GM12875 (cell line): Measurements from ENCODE around the gene LSM11.

ENCODE experiments used
- H3K4me3 ChIP-seq: one replicate; pipeline ENCODE4 v1.5.1; 2011; ENCODE audit warnings: low read depth, low read length, control low read depth
- TF ChIP-seq, protein P1 (sequence below): IDR thresholded peaks from 2 replicates; pipeline ENCODE4 v1.5.1; 2011; ENCODE audit warnings: low read depth, mild to moderate bottlenecking, control low read depth, inconsistent platforms, low read length, moderate library complexity, borderline replicate concordance; ENCODE audit not compliant: insufficient read depth

The LSM11 gene

DNA sequence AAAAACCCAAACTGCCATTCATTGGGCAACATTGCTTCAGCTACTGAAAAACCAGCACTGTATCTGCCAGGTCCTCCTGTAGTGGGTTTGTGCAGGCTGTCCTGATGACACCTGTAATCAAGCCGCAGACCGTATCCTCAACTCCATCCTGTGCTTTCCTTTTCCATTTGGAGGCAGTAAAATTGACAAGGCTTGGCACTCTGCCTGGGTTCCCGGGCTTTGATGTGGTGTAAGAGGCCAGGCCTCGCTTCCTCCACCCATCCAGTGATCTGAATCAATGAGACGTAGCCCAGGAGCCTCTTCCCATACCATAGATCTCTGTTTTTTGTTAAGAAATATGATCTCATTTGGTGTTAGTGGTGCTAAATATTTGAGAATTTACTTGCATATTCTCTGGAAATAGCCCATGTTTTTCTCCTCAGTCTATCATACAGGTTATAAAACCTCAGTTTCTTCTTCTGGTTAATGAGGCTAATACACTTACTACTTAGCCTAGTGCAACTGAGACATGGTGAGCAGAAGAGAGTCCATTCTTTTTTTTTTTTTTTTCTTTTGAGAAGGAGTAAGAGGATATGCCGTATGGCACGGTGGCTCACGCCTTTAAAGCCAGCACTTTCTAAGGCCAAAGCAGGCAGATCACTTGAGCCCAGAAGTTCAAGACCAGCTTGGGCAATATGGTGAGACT is 34.8 kb downstream of the LSM11 start:
- TF ChIP-seq, protein P1, sequence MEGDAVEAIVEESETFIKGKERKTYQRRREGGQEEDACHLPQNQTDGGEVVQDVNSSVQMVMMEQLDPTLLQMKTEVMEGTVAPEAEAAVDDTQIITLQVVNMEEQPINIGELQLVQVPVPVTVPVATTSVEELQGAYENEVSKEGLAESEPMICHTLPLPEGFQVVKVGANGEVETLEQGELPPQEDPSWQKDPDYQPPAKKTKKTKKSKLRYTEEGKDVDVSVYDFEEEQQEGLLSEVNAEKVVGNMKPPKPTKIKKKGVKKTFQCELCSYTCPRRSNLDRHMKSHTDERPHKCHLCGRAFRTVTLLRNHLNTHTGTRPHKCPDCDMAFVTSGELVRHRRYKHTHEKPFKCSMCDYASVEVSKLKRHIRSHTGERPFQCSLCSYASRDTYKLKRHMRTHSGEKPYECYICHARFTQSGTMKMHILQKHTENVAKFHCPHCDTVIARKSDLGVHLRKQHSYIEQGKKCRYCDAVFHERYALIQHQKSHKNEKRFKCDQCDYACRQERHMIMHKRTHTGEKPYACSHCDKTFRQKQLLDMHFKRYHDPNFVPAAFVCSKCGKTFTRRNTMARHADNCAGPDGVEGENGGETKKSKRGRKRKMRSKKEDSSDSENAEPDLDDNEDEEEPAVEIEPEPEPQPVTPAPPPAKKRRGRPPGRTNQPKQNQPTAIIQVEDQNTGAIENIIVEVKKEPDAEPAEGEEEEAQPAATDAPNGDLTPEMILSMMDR, result no peak
- H3K4me3 ChIP-seq, result no peak overlapping the region

DNA sequence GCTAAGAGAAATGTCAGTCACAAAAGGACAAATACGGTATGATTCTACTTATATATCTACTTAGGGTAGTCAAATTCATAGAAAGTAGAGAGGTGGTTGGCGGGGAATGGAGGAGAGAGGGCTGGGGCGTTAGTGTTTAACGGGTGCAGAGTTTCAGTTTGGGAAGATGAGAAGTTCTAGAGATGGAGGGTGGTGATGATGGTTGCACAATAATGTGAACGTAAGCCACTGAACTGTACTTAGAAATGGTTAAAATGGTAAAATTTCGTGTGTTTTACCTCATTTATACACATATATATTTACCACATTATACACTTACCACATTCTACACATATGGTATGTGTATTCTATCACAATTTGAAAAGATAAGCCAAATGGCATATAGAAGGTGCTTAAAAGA is 35.7 kb downstream of the LSM11 start:
- H3K4me3 ChIP-seq, result no peak overlapping the region
- TF ChIP-seq, protein P1, result no peak

DNA sequence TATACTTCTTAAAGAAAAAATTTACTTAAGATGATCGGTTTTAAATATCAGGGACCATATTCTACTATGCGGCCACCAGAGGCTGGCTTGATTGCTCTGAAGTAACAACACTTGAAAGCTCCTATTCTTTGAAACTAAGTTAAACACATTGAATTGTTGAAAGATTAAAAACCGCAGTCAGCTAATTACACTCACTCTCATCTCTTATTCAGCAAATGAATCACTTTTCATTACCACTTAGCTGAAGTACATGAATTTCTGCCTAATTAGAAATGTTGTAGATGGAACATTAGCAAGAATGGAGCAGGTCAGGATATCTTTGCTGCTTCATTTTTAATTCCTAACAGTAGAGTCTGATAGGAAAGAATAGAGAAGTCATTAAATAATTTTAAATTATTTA is 42.3 kb downstream of the LSM11 start:
- TF ChIP-seq, protein P1, result no peak
- no peak overlapping the region for H3K4me3 ChIP-seq

DNA sequence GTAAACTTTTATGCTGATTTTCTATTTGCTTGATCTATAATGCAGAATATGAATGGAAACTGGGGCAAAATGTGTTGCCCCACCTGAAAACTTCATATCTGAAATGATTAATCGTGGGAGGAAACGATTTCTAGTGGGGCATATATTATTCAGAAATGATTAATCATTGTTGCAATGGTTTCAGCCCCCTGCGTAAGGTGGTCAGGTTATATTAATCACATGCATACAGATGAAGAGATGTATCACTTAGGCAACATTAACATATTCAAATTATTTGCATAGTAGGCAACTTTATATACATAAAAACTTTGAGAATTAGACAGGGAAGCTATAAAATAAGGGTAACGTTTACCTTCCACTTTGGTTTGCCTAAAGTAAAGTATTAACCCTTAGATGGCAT is 49.8 kb downstream of the LSM11 start:
- TF ChIP-seq, protein P1, result no peak
- H3K4me3 ChIP-seq, result no peak overlapping the region

DNA sequence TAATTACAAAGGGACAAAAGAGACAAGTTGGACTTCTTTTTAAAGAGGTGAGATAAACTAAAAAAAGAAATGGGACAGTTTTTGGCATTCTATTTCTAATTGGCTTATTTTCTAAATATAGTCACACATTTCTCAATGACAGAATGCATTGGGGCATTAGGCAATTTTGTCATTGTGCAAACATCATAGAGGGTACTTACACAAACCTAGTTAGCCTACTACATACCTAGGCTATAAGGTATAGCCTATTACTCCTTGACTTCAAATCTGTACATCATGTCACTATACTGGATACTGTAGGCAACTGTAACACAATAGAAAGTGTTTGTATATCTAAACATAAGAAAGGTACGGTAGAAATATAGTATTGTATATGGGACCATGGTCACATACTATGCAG is 56.1 kb downstream of the LSM11 start:
- H3K4me3 ChIP-seq, result no peak overlapping the region
- TF ChIP-seq, protein P1, result no peak

DNA sequence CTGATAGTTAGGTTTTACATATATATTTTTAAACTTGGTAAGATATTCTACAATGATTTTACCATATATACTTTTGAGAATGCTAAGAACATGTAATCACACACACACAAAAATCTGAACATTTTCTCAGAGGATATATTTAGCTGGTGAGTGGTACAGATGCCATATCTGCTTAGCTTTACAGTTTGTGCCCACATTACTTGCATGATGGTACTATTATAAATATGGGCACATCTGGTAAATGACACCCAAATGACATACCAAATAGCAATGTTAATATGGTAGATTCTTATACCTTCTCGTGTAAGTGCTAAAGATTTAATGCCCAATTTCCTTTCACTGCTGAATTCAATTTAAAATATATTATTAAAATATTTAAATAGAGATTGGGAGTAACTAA is 56.6 kb downstream of the LSM11 start:
- H3K4me3 ChIP-seq, result no peak overlapping the region
- TF ChIP-seq, protein P1, result no peak

DNA sequence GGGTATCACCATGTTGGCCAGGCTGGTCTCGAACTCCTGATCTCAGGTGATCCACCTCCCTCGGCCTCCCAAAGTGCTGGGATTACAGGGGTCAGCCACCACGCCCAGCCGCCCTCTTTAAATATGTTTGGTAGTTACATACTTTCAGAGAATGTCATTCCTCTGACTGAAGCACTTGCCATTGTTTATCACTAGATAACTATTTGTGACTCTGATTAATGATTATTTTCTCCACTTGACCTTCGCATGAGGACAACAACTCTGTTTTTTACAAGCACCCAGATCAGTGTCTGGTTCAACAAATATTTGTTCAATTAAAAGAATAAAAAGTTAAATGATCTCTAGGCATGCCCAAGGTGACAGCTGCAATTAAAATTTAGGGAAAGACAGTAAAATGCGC is 59.2 kb downstream of the LSM11 start:
- TF ChIP-seq, protein P1, result no peak
- H3K4me3 ChIP-seq, result no peak overlapping the region
